IMR-90 (cell line): ENCODE results near the gene RANBP9. TPM values are rescaled to one million over a fixed set of nuclear protein-coding genes. Genes with fewer than 3 reads are reported as not detected.

Experiments
- ATAC-seq: fragments of 200-7000 bp; cut with Tn5 transposase; 2 replicates; pipeline ENCODE4 v1.9.1; 2020; ENCODE audit warnings: low read depth, mild to moderate bottlenecking, moderate library complexity
- BruUV-seq: library from RNA; stranded (reverse); fragments of 400-500 nt; replicated peaks from 2 replicates; lab custom pipeline; 2021; lab: Mats Ljungman, UMichigan
- CTCF ChIA-PET: fragments of 300-600 bp; formaldehyde crosslinking; extraction: SDS; loops from one replicate; lab custom pipeline; 2021; ENCODE audit warnings: antibody characterized with exemption; lab: Yijun Ruan, JAX
- POLR2A ChIA-PET: fragments of 300-600 bp; sonication (Branson Sonifier 250); formaldehyde crosslinking; loops from one replicate; lab custom pipeline; 2022; ENCODE audit warnings: antibody characterized with exemption; ENCODE audit not compliant: unreplicated experiment; lab: Charles Lee
- DNase-seq: peaks from one replicate; pipeline ENCODE4 v3.0.0; 2013
- H2AFZ ChIP-seq: replicated peaks from 2 replicates; pipeline ENCODE3; 2013; ENCODE audit warnings: low read length, mild to moderate bottlenecking; ENCODE audit not compliant: poor library complexity
- H2AK5ac ChIP-seq: 2 replicates; pipeline ENCODE4 v1.6.1; 2013; ENCODE audit warnings: low read depth, low read length, inconsistent platforms
- H2AK9ac ChIP-seq: replicated peaks from 2 replicates; pipeline ENCODE3; 2013; ENCODE audit warnings: mild to moderate bottlenecking, low read depth, low read length, moderate library complexity; ENCODE audit not compliant: poor library complexity
- H2BK120ac ChIP-seq: 2 replicates; pipeline ENCODE4 v1.6.1; 2013; ENCODE audit warnings: low read depth, low read length, inconsistent platforms
- H2BK15ac ChIP-seq: 3 replicates; pipeline ENCODE4 v1.6.1; 2013; ENCODE audit warnings: low read depth, low read length, inconsistent platforms
- H2BK20ac ChIP-seq: 2 replicates; pipeline ENCODE4 v1.6.1; 2013; ENCODE audit warnings: low read depth, mild to moderate bottlenecking, inconsistent platforms, low read length, moderate library complexity
- H2BK5ac ChIP-seq: 2 replicates; pipeline ENCODE4 v1.6.1; 2013; ENCODE audit warnings: mild to moderate bottlenecking, low read depth, low read length, inconsistent platforms; ENCODE audit not compliant: poor library complexity, severe bottlenecking
- H3K14ac ChIP-seq: replicated peaks from 2 replicates; pipeline ENCODE4 v1.6.1; 2013; ENCODE audit warnings: low read depth, low read length, inconsistent platforms
- H3K18ac ChIP-seq: 2 replicates; pipeline ENCODE4 v1.6.1; 2013; ENCODE audit warnings: low read depth, low read length, control low read depth
- H3K23ac ChIP-seq: 2 replicates; pipeline ENCODE4 v1.6.1; 2013; ENCODE audit warnings: low read depth, low read length, inconsistent platforms
- H3K27ac ChIP-seq: 2 replicates; pipeline ENCODE4 v1.5.1; 2013; ENCODE audit warnings: mild to moderate bottlenecking, control low read depth, low read length; ENCODE audit not compliant: insufficient read depth
- H3K27me3 ChIP-seq: 2 replicates; pipeline ENCODE4 v1.6.1; 2013; ENCODE audit warnings: low read length; ENCODE audit not compliant: control insufficient read depth, insufficient read depth
- H3K36me3 ChIP-seq: 2 replicates; pipeline ENCODE4 v1.6.1; 2013; ENCODE audit warnings: low read length, mixed read lengths; ENCODE audit not compliant: control insufficient read depth, insufficient read depth
- H3K4ac ChIP-seq: 2 replicates; pipeline ENCODE4 v1.6.1; 2013; ENCODE audit warnings: low read depth, low read length, inconsistent platforms
- H3K4me1 ChIP-seq: 2 replicates; pipeline ENCODE4 v1.6.1; 2013; ENCODE audit warnings: low read length, mixed read lengths; ENCODE audit not compliant: control insufficient read depth, insufficient read depth
- H3K4me2 ChIP-seq: 2 replicates; pipeline ENCODE4 v1.6.1; 2013; ENCODE audit warnings: low read depth, mild to moderate bottlenecking, control low read depth, low read length, moderate library complexity
- H3K4me3 ChIP-seq: 2 replicates; pipeline ENCODE4 v1.5.1; 2013; ENCODE audit warnings: low read depth, mild to moderate bottlenecking, control low read depth, low read length, moderate library complexity; ENCODE audit not compliant: insufficient read depth
- H3K56ac ChIP-seq: 2 replicates; pipeline ENCODE4 v1.6.1; 2013; ENCODE audit warnings: low read length, inconsistent platforms; ENCODE audit not compliant: insufficient read depth; ENCODE audit errors: extremely low read depth
- H3K79me1 ChIP-seq, 2 experiments: 2 replicates each; pipeline ENCODE4 v1.6.1; 2013; ENCODE audit warnings: low read length in 2 of 2, inconsistent platforms in 1 of 2, low read depth in 1 of 2
- H3K9ac ChIP-seq: 2 replicates; pipeline ENCODE4 v1.6.1; 2013; ENCODE audit warnings: low read depth, low read length, control low read depth
- H3K9me1 ChIP-seq: 2 replicates; pipeline ENCODE4 v1.6.1; 2013; ENCODE audit warnings: low read length, inconsistent platforms; ENCODE audit not compliant: insufficient read depth
- H3K9me3 ChIP-seq: 2 replicates; pipeline ENCODE4 v1.6.1; 2013; ENCODE audit warnings: low read length; ENCODE audit not compliant: control insufficient read depth, insufficient read depth
- H4K20me1 ChIP-seq: 2 replicates; pipeline ENCODE4 v1.6.1; 2013; ENCODE audit warnings: low read length, inconsistent platforms; ENCODE audit not compliant: insufficient read depth
- H4K5ac ChIP-seq: 2 replicates; pipeline ENCODE4 v1.6.1; 2013; ENCODE audit warnings: mild to moderate bottlenecking, low read depth, low read length, control low read depth
- H4K8ac ChIP-seq, 2 experiments: 2 replicates each; pipeline ENCODE4 v1.6.1; 2013; ENCODE audit warnings: low read depth in 2 of 2, low read length in 2 of 2, control low read depth in 1 of 2, inconsistent platforms in 1 of 2
- H4K91ac ChIP-seq: 2 replicates; pipeline ENCODE4 v1.6.1; 2013; ENCODE audit warnings: low read depth, low read length, inconsistent platforms; ENCODE audit not compliant: insufficient read depth
- ELK1 ChIP-seq: fragments of 150-350 bp; IDR thresholded peaks from 2 replicates; pipeline ENCODE4 v1.6.1; 2016; ENCODE audit warnings: low read depth, mild to moderate bottlenecking, low read length, moderate library complexity, borderline replicate concordance
- MXI1 ChIP-seq: IDR thresholded peaks from 2 replicates; pipeline ENCODE4 v1.6.1; 2012; ENCODE audit warnings: low read depth, mild to moderate bottlenecking, low read length, moderate library complexity, borderline replicate concordance
- RAD21 ChIP-seq: IDR thresholded peaks from 2 replicates; pipeline ENCODE4 v1.6.1; 2012; ENCODE audit warnings: low read length, improper control_type of control experiment
- SMC3 ChIP-seq: fragments of 150-350 bp; IDR thresholded peaks from 2 replicates; pipeline ENCODE4 v1.6.1; 2016; ENCODE audit warnings: low read depth, mild to moderate bottlenecking, antibody characterized with exemption, low read length, moderate library complexity
- WGBS, 2 experiments: methylation state at CpG; one replicate each; pipeline versions ENCODE4 v1.1.5 to v1.1.7; 2013; ENCODE audit warnings: missing lambda C conversion rate in 2 of 2; ENCODE audit not compliant: insufficient read length in 1 of 2; ENCODE audit errors: extremely low coverage in 2 of 2; 5-methylcytosine and 5-hydroxymethylcytosine counted together
- dilution Hi-C: fragments of 300-500 bp; cut with HindIII; formaldehyde crosslinking; loops from one replicate; pipeline ENCODE4 v1.14.3; 2018; ENCODE audit warnings: low sequenced_read_pairs; ENCODE audit not compliant: unreplicated experiment
- in situ Hi-C: fragments of 300-500 bp; cut with MboI; formaldehyde crosslinking; loops from 3 replicates; pipeline ENCODE4 v1.14.3; 2019; ENCODE audit warnings: low sequenced_read_pairs, inconsistent platforms, mixed read lengths
- intact Hi-C: fragments of 100-400 bp; cut with micrococcal nuclease; formaldehyde crosslinking; loops from 2 replicates; pipeline ENCODE4 v1.10.0; 2022
- polyA plus RNA-seq, 3 experiments: library from polyadenylated mRNA; depleted of rRNA; stranded (reverse); fragments of >200 nt; gene quantifications; 2 replicates each; pipeline ENCODE4 v1.2.3, GENCODE V29; 2012; ENCODE audit warnings: low replicate concordance in 1 of 3
- total RNA-seq: library from RNA; depleted of rRNA; stranded (reverse); fragments of >200 nt; gene quantifications from 2 replicates; pipeline ENCODE4 v1.2.3, GENCODE V29; 2012

RANBP9 gene
- total and polyA plus RNA-seq, 2 of the 4 experiments (the other 2 are of a cell fraction): 17.7 to 27.8 TPM

- Histone ChIP-seq H3K9me1 (peaks cover 9% of the 10 kb centered on the region), H3K27ac (no peak overlapping the region), H3K4me3 (no peak overlapping the region), H3K27me3 (no peaks in the 10 kb centered on the region), H3K14ac (no peak overlapping the region), H2AK5ac (no peak overlapping the region), H2BK20ac (no peak overlapping the region), H4K5ac (no peak overlapping the region), H3K79me1 (peaks cover 13 to 67% of the 10 kb centered on the region in 2 experiments), H4K20me1 (peaks cover 42% of the 10 kb centered on the region), H2AK9ac (no peak overlapping the region), H4K8ac (peak overlapping the region in 1 of 2 experiments; percentile 5; a peak in 1 of 4 replicates), H2BK120ac (no peak overlapping the region), H3K36me3 (peaks cover 1% of the 10 kb centered on the region; the same call in 1 of the 2 replicates), H3K56ac (no peak overlapping the region), H3K18ac (no peak overlapping the region), H3K4ac (no peak overlapping the region), H3K4me2 (no peak overlapping the region), H2AFZ (peak overlapping the region; percentile 37), H3K9me3 (no peaks in the 10 kb centered on the region), H3K4me1 (peaks cover 3% of the 10 kb centered on the region), H3K9ac (no peak overlapping the region), H2BK15ac (no peak overlapping the region), H3K23ac (no peak overlapping the region; the same call in 1 of the 2 replicates), H4K91ac (no peak overlapping the region), H2BK5ac (no peak overlapping the region)
- no CpG with 5 or more reads among the region's 4 CpGs for WGBS, 2 experiments
- intact Hi-C loops: no loop called here
- CTCF ChIA-PET: no interaction called here
- POLR2A ChIA-PET: no interaction called here
- DNase-seq (no peak), ATAC-seq (no peak)
- dilution Hi-C loops: no loop called here
- BruUV-seq: no TSS peak
- in situ Hi-C loops: no loop called here
- no peak for TF ChIP-seq MXI1
- TF ChIP-seq SMC3: no peak
- TF ChIP-seq RAD21: no peak
- no peak for TF ChIP-seq ELK1
Observed at GRCh38 chr6:13702809-13703302, 8.8 kb downstream of the RANBP9 start.
